GM12864 (cell line): ENCODE data around the gene TUBGCP6.

Experiments
- DNase-seq: peaks from one replicate; pipeline ENCODE4 v3.0.0-alpha.2; 2011; ENCODE audit warnings: low read depth
- H3K4me3 ChIP-seq: 2 replicates; pipeline ENCODE4 v1.5.1; 2011; ENCODE audit warnings: mild to moderate bottlenecking, low read depth, low read length, control low read depth
- TF ChIP-seq, protein P1 (sequence below): IDR thresholded peaks from 2 replicates; pipeline ENCODE4 v1.5.1; 2011; ENCODE audit warnings: low read depth, mild to moderate bottlenecking, moderate library complexity, low read length, control low read depth, inconsistent platforms; ENCODE audit errors: missing control alignments

TUBGCP6 gene

DNA sequence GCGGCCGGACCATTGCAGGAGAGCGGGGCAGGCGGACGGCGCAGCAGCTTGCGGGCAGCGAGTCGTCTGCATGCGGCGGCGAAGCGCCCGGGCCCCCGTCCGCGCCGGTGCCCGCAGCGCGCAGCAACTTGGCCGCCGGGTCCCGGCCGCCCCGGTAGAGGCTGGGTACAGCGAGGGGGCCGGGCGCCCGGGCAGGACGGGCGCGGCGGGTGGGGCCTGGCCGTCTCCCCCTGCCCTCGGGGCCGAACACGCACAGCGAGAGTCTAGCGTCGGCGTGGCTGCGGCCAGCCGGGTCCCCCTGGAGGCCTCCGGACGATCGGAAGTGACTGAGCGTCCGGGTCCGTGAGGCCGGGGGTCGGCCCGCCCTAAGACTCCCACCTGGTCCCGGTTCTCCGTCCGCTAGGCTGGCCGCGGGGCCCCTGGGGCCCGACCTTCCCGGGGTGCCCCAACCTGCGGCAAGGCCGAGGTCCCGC lies 59.9 kb downstream of the TUBGCP6 start:
- peak overlapping the region; percentile 46 for H3K4me3 ChIP-seq
- TF ChIP-seq, protein P1, sequence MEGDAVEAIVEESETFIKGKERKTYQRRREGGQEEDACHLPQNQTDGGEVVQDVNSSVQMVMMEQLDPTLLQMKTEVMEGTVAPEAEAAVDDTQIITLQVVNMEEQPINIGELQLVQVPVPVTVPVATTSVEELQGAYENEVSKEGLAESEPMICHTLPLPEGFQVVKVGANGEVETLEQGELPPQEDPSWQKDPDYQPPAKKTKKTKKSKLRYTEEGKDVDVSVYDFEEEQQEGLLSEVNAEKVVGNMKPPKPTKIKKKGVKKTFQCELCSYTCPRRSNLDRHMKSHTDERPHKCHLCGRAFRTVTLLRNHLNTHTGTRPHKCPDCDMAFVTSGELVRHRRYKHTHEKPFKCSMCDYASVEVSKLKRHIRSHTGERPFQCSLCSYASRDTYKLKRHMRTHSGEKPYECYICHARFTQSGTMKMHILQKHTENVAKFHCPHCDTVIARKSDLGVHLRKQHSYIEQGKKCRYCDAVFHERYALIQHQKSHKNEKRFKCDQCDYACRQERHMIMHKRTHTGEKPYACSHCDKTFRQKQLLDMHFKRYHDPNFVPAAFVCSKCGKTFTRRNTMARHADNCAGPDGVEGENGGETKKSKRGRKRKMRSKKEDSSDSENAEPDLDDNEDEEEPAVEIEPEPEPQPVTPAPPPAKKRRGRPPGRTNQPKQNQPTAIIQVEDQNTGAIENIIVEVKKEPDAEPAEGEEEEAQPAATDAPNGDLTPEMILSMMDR: no peak
- no peak for DNase-seq

DNA sequence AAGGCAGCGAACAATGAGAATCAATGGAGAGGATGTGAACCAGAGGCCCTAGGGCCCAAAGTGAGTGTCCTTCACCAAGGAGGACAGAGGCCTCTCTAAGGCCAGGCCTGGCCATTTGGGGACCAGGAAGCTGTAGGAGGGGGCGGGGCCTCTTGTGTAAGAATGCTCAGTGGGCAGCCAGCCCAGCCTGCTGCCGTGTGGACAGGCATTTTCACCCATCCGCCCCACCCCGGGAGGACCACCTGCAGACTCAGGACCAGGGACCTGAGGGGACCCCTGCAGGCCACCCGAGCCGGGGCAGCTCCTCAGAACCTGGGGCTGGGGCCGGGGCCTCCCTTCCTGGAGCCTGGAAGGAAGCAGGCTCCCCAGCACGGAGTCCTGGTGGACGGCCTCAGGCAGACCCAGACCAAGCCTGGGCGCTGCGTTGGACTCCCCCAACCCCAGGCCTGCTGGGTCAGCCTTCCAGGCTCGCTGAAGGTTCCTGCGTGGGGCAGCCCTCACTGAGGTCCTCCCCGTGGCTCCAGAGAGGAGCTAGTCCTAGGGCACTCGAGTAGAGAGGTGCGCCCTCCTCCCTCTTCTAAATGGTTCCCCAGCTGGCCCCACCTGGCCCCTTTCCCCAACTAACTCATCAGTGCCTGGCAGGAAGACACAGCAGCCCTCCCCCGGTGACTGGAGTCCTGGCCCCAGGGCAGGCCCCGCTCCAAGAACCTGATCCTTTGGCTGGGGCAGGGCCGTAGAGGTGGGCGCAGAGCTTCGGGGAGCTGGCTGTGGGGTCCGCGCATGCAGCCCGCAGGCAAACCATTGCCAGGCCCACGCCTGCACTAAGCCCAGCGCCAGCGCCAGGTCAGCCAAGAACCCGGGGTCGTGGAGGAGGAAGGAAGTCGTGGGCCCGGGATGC lies 60.6 kb downstream of the TUBGCP6 start:
- DNase-seq: no peak
- no peak overlapping the region for H3K4me3 ChIP-seq
- TF ChIP-seq, protein P1: no peak

DNA sequence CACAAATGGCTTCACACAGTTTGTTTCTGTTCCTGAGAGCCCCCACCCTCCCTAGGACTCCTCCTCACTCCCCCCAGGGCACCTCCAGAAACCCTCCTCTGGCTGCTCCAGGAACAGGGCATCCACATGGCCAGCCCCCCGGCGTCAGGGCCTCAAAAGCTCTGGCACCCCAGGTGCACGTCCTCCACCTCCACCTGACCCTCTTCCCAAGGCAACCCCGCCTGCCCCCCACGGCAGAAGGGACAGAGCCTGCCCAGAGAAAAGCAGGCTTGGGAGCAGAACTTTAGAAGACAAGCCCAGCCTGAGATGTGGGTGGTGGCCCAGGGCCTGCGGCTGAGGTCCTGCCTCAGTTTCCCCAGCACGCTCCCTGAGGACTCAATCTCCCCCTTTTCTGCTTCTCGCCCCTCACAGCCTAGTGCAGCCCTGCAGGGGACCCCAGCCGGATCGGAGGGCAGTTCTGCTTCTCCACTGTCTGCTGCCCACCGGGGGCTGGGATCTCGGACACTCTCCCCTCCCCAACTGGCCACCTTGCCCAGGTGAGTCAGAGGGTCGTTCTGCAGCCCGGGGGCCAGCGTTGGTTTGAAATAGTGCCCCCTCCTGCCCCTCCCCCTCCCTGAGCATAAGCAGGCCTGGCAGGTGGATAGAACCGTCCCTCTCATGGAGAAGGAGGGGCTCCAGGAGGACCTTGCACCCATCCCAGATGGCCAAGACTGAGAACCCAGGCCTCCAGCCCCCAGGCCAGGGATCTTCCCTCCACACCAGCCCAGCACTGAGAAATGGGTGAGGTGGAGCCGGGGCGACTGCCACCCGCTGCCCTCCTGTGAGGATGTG lies 61.5 kb downstream of the TUBGCP6 start:
- TF ChIP-seq, protein P1: no peak
- DNase-seq: no peak
- no peak overlapping the region for H3K4me3 ChIP-seq

DNA sequence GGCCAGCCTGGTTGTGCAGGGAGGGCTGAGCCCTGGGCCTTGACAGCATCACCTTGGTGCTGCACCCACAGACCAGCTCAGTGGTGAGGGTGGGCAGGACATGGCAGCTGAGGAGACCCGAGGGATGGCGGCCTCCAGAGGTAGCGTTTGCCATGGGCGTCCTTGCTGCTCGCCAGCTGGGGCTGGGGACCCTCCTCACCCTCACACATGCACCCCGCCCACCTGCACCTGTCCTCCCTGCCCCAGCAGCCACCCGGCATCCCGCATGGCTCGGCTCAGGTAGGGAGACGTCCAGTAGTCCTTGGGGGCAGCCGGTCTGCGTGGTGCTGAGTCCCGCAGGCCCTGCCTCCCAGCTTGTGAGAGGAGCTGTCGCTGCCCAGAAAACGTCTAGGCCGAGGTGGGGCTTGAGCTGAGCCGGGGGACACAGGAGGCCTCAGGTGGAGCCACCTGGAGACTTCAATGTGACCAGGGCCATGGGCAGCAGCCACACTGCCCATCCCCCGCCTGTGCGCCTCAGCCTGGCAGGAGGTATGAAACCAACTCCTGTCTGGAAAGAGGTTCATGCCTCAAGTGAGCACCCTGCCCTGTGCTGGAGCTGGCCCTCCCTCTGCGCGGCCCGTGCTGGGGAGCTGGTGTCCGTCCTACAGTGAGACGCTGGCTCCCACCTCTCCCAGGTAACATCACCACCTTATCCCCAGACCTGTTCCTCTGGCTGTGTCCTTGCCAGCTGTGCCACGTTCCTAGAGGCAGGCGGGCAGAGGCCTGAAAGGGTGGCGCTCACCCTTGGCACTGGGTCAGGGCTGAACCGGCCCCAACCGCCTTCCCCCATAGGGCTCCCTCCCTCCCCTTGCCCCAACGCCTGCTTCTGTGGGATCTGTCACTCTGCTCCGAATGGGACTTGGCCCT lies 62.4 kb downstream of the TUBGCP6 start:
- H3K4me3 ChIP-seq: no peak overlapping the region
- TF ChIP-seq, protein P1: no peak
- DNase-seq: no peak

DNA sequence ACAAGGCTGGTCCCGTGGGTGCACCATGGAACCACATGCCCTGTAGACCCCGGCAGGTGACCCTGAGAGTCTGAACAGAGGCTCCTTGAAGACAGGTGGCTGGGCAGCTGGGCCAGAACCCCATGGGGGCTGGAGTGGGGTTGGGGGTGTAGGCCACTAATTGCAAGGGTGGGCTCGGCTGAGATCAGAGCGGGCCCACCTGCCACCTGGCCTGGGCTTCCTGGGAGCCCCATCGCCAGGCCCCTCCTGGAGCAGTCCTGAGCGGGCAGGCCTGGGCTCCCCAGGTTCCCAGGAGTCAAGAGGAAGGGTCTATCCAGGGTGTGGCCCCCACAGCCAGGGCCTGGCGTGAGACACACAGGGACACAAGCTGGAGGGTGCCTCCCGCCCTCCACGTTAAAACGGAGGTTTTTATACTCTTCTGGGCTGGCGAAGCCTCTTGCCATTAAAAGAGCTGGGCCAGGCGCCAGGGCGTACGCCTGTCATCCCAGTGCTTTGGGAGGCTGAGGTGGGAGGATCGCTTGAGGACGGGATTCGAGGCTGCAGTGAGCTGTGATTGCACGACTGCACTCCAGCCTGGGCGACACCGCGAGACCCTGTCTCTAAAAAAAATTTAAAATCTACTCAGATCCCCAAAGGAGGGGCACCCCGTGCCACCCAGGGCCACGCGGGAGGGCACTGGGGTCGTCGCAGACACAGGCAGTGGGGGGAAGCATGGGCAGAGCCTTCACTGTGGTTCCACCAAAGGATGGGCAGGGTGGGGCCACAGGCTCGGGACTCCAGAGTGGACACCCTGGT lies 63.9 kb downstream of the TUBGCP6 start:
- no peak for DNase-seq
- H3K4me3 ChIP-seq: no peak overlapping the region
- TF ChIP-seq, protein P1: no peak
